Stimulated activated CD8-positive, alpha-beta memory T cell treated with anti-CD3 and anti-CD28 coated beads, Interleukin-7, amount 100 ng/mL, for 48 hours (primary cell): ENCODE data around the gene PIK3CB.
"Not testable (repeated sequence)": the region's sequence is repeated elsewhere in the genome, so short reads cannot be mapped to it uniquely, and the experiment has no call there.

Experiments
- DNase-seq, 2 donors: peaks; one replicate each; pipeline ENCODE4 v3.0.0-alpha.2; 2020; ENCODE audit warnings: low read depth in 1 of 2; ENCODE audit errors: extremely low read depth in 1 of 2

PIK3CB gene

DNA sequence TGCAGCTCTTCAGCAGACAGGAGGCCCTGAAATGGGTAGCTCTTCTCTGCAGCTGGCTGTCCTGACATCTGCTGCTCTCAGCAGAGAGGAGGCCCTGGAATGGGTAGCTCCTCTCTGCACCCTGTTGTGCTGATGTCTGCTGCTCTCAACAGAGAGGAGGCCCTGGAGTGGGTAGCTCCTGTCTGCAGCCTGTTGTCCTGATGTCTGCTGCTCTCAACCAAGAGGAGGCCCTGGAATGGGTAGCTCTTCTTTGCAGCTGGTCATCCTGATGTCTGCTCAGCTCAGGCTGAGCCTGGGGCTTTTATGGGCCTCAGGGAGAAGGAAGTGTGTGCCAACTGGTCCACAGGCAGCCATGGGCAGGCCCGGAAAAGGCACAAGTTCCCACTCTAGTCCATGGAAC lies 66.6 kb downstream of the PIK3CB start:
- DNase-seq, result no peak

DNA sequence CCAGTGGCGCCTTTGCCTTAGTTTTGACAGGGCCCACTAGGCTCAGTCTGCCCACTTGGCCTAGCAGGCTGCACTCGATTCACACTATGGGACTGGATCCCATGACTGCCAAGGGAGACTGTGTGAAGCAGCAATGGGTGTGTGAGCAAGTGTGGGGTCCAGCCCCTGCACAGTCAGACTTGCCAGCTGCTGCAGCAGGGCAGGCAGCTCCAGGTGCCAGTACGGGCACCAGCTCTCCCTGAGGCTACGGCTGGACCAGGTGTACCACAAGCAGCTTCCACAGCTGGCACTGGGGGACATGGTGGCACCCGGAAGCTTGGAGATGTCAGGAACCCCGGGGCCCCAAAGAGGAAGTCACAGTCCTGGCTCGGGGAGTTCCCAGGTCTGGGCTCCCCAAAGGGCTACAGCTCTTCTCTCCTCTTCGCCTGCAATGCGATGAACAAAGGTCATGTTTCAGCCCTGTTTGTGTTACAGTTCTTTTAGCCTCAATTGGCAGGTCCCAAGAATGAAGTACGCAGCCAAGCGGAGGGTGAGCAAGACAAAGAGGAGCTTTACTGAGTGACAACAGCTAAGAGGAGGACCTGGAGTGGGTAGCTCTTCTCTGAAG lies 67.1 kb downstream of the PIK3CB start:
- no peak for DNase-seq

DNA sequence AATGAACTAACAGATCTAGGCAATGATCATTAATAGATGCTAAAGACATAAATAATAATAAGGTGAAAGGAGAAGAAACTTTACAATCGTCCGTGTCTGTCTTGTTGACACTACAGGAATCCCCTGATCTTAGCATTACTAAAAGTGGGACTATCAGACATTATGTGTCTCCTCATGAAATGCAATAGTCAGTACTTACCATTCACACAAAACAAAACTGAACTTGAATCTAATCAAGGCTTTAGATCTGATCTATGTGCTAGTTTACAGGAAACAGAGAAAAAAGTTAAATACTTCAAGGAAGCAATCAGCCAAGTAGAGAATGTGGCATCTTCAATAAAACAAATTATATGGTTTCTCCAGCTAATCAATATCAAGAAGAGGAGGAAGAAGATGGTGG lies 73.7 kb downstream of the PIK3CB start:
- DNase-seq, result no peak

DNA sequence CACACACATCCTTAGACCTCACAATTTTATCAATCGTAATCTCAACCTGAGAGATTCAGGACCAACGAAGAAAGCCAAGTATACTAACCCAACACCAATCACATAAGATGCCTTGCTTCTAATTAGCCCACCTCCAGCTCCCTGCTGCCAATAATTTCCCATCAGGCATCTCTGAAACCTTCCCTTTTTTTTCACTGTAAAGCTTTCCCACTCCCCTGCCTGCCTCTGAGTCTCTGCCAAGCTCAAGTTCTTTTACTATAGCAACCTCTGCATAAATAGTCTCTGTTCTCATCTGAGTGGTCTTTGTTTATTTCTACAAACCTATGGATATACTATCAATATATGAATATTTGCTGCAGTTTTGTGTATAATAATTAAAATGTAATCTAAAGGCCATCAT lies 86.5 kb downstream of the PIK3CB start:
- DNase-seq, result no peak

DNA sequence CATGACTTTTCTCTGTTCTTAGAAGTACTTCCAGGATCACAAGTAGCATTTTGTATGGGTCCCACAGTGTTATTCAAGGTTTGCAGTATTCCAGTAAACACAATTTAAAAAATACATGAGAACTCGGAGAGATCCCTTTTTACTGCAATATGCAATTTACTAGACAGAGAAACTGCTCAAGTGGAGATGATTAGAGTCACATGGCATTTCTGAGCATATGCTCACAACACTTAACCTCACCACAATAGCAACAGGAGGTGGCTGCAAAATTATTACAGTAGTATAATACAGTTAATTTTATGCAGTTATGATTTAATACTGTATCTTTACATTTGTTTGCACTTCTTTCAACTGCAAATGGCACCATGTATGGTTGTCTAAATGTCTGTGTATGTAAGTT lies 87.5 kb downstream of the PIK3CB start:
- DNase-seq, result no peak

DNA sequence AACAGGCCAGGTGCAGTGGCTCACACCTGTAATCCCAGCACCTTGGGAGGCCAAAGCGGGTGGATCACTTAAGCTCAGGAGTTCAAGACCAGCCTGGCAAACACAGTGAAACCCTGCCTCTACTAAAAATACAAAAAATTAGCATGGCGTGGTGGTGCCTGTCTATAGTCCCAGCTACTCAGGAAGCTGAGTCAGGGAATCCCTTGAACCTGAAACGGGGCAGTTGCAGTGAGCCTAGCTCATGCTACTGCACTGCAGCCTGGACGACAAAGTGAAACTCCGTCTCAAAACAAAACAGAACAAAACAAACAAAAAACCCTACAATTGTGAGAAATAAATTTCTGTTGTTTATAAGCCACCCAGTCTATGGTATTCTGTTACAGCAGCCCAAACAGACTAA lies 94.7 kb downstream of the PIK3CB start:
- no peak for DNase-seq

DNA sequence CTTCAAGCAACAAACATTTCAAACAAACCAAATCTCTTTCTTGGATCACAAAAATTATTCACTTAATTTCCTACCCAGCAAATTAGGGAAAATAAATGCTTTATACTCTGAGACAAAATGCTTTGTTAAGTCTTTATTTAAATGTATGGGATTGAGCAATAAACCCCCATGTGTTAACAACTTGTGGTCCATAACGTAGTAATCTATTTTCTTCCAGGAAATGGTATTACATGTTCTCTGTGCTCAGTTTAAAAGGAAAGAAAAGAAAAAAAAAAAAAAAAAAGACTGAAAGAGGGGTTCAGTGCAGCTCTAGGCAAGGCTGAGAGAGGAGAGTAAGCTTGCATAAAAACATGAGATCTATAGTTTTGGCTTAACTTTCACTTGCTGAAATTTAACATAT lies 102.3 kb downstream of the PIK3CB start:
- no peak for DNase-seq

DNA sequence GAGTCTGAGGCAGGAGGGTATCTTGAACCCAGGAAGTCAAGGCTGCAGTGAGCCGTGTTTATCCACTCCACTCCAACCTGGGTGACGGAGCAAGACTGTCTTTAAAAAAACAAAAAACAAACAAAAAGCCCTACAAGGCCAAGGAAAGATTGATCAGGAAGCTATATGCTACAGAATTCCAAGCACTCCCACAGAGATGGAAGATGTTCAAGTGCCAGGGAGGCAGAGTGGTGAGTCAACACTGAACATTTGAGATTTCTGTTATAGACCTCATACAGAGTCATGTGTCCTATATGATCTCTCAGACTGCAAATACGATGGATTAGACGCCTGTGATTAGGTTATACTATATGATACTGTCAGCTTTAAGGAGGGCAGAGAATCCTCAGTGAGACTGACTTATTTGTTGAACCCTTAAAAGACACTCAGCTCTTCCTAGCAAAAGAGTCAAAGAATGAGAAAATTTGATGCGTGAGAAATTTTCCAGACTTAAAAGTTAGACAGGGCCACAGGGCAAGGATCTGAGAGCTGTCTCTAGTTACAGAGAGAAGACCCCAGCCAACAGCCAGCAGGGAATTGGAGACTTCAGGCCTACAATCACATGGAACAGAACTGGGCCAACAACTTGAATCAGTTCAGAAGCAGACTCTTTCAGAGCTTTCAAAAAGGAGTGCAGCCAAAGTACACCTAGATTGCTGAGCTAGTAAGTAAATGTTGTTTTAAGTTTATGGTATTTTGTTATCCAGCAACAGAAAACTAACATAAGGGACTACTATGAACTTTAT lies 107.6 kb downstream of the PIK3CB start:
- DNase-seq, result no peak

DNA sequence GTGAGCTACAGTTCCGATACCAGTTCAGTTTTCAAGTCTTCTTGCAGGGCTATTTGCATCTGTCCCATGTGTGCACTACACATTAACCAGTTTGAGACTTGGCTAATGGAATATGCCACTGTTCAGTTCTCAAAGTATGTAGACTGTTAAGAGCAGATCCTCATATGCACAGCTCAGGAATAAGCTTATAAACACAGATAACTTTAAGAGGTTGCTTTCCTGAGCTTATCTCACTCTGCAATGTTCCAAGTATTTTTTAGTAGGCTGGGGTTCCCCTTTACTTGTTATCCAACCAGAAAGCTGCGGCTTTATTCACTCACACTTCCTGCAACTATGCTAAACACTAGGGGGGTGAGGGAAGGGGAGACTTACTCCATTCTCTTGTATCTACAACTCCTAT lies 108.7 kb downstream of the PIK3CB start:
- not testable (repeated sequence) for DNase-seq

DNA sequence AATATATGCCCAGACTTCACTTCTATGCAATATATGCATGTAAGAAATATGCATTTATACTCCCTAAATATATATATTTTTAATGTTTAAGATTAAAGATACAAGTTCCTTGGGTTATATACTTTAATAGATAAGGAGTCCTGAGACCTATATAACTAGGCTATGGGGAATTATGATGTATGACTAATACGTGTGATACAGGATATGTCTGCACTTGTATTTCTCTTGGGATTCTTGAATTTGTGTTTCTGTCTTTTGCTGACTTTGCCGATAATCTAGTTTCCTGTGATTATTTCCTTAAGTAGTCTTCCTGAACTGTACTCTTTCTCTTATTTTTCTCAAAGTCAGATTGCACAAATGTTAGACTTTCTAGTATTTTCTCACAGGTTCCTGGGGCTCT lies 109.6 kb downstream of the PIK3CB start:
- DNase-seq, result no peak

DNA sequence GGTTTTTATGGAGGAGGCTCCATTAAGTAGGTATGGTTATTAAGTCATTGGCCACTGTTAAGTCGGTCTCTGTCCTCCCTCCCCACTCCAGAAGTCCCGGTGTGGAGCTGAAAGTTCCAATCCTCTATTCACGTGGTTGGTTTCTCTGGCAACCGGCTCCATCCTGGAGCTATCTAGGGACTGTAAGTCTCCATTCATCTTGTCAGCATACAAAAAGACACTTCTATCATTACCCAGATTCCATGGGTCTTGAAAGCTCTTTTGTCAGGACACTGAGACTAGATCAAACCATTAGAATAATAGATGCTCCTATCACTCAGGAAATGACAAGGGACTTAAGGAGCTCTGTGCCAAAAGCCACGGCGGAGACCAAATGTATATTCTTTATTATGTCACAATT lies 110.3 kb downstream of the PIK3CB start:
- DNase-seq, result no peak

DNA sequence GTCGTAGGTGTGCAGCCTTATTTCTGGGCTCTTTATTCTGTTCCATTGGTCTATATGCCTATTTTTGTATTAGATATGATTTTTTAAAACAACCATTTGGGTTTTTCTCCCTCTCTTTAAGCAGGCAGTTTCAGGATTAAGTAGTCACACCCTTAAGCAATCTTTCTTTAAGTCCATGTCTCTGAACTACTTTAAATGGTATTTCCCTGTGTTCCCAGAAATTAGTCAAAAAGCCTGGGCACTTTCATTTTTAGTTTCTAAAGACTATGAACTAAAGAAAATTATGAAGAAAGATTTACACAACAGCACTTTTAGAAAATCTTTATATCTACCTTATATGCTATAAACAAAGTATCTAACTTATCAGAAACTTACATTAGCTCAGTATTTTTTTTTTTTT lies 115.9 kb downstream of the PIK3CB start:
- DNase-seq, result no peak

DNA sequence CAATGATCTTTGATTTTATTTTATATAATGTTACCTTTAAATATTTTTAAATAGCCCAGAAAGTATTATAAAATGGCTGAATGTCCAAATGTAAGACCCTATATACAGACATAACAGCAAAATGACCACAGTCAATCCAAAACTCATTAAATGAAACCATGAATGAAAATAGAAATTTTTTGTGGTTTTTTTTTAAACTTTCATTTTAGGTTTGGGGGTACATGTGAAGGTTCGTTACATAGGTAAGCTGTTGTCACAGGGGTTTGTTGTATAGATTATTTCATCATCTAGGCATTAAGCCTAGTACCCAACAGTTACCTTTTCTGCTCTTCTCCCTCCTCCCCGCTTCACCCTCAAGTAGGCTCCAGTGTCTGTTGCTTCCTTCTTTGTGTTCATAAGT lies 117.4 kb downstream of the PIK3CB start:
- DNase-seq, result no peak

DNA sequence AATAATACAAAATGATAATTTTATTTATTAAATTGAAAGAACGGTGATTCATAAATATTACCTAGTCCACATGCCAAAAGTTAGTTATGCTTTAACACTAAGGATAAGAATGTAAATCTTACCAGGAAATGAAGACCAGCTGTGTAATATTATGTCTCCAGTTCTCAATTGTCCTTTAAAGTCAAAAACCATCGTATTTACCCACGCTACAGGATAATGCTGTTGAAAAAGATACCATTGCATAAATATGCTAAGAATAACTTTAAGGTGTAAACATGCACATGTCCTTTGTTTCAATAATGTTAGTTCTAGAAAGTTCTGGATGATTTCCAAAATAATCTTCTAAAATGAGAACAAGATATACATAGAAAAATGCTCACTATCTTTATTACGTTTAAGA lies 122.6 kb downstream of the PIK3CB start:
- DNase-seq, result no peak

DNA sequence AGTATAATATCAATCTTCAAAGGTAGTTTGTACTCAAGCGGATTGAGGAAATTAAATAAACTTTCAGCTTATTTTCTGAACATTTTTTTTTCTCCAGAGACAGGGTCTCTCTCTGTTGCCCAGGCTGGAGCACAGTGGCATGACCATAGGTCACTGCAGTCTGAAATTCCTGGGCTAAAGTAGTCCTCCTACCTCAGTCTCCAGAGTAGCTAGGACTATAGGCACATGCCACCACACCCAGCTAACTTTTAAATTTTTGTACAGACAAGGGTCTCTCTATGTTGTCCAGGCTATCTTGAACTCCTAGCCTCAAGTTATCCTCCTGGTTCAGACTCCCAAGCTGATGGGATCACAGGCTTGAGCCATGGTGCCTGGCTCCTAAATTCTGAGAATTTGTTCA lies 129.1 kb downstream of the PIK3CB start:
- DNase-seq, result no peak

DNA sequence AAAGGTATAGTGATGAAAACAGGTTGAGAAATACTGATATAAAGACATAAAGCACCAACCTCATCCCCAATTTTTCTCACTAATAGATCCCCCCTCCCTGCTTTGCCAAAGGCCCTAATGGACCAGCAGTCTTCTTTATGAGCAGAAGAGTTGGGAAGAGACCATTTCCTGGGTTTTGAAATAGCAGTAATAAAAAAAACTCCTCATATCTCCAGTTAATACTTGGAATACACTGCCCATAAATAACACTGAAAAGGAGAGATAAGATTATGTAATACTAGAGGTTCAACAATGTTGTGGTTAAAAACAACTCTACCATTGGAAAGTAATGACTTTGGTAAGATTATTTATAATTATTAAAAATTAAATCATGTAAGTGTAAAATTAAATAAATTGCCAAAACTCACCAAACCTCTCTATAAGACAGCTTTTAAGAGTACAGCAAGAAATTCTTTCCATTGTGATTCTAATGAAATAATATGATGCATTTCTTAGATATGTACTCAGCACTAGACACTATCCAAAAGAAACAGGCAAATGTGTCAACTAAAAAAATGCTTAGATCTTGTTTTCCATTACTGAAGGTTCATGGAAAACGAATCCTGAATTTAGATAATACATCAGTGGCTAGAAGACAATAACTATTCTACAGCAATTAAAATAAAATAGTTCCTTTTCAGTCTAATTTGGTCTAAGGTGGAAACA lies 137.9 kb downstream of the PIK3CB start:
- no peak for DNase-seq

DNA sequence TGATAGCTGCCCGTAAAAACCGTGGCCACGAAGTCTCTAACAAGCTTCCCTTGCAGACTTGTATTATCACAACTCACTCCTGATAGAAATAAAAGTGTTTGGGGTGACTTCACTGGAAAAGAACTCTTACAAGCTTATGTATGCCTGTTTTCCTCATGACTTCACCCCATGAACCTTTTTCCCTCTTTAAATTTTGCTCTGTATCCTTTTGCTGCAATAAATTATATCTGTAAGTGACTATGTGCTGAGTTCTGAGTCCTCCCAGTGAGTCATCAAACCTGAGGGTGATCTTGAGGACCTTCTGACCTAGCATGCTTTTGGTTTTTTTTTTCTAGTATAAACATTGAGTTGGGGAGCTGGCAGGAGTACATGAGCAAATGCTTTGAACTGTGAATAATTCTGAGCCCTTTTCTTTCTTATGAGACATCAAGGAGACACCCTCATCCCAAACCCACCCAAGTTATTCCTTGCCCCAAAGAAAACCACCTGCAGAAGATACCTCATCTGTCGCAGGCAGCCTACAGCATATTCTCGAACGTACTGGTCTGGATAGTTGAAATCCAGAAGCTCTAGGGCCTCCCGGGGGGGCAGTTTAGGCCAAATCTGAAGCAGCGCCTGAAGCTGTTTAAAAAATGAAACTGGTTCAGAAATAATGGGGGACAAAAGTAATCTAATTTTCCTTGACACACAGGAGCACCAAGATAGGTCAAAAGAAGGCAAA lies 140.3 kb downstream of the PIK3CB start:
- no peak for DNase-seq

DNA sequence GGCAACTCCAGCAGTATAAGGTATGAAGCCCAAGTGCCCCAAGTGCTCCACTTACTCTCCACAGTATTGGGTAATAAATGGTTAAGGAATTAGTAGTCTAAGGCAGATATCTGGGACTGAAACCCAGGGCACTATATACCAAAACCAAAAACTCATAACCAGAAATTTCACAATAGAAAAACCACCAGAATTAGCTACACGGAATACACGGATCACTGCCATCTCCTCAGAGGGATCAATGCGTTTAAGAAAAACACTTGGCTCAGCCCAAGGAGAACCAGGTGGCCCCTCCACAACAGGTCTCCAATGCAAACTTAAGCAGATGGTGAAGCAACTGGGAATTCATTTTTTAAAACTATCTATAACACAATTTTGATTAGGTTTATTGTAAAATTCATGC lies 142.6 kb downstream of the PIK3CB start:
- no peak for DNase-seq

DNA sequence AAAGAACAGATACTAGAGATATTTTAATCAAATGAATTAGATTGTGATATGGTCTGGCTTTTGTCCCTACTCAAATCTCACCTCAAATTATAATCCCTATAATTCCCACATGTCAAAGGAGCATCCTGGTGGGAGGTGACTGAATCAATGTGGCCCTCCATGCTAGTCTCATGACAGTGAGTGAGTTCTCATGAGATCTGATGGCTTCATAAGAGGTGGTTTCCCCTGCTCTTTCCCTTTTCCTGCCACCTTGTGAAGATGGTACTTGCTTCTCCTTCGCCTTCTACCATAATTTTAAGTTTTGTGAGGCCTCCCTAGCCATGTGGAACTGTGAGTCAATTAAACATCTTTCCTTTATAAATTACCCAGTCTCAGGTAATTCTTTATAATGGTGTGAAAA lies 143.4 kb downstream of the PIK3CB start:
- no peak for DNase-seq

DNA sequence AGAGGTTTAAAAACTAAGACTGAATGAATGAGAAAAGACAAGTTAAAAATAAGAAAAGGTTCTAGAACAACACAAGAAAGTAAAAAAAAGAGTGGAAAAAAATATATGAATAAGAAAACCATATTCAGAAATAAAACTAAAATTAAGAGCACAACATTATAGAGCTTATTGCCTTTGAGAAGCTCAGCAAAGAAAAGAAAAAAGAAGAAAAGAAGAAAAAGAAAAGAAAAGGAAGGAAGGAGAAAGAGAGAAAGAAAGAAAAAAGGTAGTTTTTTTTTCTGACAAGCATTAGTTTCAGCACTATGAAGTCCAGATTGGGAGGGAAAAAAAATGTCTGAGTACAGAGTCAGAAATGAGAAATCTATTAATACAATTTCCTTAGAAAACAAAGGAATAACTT lies 144.7 kb downstream of the PIK3CB start:
- DNase-seq, result no peak

DNA sequence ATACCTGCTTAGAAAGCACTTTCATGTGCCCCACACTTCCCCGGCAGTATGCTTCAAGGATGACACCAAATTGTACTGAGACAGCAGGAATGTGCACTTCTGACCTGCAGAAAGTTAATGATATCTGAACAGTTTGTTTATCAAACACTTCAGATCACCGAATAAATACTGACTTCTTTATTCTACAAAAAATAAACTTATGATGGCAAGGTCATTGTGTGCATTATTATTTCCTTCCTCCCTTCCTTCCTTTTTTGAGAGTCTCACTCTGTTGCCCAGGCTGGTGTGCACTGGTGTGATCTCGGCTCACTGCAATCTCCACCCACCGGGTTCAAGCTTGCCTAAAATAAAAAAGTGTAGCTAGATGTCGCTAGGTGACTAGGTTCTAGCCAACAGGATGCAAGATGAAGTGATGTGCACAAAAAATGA lies 145.8 kb downstream of the PIK3CB start:
- DNase-seq, result no peak

DNA sequence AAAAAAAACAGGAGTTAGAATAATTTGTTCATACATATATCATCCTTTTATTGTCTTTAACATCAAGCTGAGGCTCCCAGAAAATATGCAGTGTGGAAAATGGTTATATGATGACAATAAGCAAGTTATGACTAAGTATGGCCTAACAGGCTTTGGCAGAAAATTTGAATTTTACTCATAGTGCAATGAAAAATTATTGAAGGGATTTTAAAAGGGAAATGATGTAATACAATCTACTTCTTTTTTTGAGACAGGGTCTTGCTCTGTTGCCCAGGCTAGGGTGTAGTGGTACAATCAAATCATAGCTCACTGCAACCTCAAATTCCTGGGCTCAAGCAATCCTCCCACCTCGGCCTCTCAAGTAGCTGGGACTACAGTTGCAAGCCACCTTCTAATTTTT lies 147.5 kb downstream of the PIK3CB start:
- DNase-seq, result no peak
